ENCODE measurements around the gene TMEM63C.

The TMEM63C gene

DNA sequence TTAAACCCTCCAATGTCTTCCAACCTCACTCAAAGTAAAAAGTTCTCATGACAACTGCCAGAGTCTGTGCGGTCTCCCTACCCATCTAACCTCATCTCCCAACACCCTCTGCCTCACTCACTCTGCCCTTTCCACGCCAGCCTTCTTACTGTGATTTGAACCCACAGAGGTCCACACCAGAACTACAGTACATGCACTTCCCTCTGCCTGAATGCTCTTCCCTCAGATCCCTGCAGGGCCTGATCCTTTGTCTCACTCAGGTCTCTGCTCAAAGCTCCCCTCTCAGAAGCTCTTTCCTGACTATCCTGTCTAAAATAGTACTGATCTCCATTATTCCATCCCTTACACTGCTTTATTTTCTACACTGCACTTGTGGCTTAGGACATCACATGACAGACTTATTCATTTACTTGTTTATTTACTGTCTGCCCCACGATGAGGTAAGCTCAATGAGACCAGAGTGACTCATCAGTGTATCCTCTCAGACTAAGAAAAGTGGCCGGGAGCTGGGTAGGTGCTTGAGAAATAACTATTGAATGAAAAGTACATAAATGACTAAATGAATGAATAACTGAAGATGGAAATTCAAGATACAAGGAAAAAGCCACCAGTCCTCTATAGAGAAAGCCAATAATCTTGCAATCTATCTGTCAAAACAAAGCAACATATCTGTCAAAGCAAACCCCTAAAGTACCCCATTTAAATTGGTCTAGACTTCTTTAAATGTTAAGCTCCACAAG lies 122.0 kb downstream of the TMEM63C start:
- TF ChIP-seq, protein P1, sequence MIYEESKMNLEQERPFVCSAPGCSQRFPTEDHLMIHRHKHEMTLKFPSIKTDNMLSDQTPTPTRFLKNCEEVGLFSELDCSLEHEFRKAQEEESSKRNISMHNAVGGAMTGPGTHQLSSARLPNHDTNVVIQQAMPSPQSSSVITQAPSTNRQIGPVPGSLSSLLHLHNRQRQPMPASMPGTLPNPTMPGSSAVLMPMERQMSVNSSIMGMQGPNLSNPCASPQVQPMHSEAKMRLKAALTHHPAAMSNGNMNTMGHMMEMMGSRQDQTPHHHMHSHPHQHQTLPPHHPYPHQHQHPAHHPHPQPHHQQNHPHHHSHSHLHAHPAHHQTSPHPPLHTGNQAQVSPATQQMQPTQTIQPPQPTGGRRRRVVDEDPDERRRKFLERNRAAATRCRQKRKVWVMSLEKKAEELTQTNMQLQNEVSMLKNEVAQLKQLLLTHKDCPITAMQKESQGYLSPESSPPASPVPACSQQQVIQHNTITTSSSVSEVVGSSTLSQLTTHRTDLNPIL (CRISPR knock-in tag; IDR thresholded peaks at IDR 0.05; ENCODE audit: low read depth), result peak; percentile 70; the same call in 1 of the 2 replicates
- TF ChIP-seq ZNF70 (CRISPR knock-in tag; IDR thresholded peaks at IDR 0.05) (no peak), TCF4 (CRISPR knock-in tag; IDR thresholded peaks at IDR 0.05; ENCODE audit: borderline replicate concordance) (no peak), ZNF8 (CRISPR knock-in tag; IDR thresholded peaks at IDR 0.05) (no peak), ISL1 (CRISPR knock-in tag; IDR thresholded peaks at IDR 0.05) (peak; percentile 68)
- peak; percentile 92 for ATAC-seq

DNA sequence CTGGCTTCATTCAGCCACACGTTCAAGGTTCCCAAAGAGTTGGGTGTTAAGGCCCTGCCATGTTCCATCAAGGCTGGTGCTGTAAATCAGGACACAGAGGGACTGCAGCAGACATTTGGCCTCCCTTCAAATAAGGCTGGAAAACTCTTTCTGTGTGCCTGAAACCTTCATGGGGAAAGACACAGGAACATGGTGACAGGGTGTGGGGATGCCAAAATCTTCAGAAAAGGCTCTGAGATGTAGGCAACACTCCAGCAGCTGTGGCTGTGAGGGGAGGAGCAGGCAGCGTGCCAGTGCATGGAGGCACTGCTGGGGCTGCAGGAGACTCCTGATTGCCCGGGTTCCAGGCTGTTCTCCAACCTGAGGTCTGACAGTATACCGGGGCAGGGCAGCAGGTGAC lies 124.1 kb downstream of the TMEM63C start:
- ATAC-seq, result no peak
- no peak for TF ChIP-seq SNAI2 (CRISPR knock-in tag; IDR thresholded peaks at IDR 0.05)

DNA sequence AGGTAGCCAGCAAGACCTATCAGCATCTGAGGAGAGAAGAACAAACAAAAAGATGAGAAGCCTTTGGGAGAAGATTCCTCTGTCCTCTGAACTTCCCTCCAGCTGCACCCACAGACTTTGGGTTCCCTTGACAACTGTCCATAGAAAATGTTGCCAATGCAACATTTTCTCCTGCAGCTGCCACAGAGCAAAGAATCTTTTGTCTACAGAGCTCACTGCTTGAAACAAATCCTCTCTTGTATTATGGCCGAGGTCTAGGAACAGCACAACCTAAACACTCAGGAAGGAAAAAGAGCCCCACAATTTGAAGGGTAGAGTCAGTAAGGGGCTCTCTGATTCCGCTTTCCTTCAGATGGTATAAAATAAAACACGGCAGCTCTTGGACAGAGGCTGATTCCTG lies 124.8 kb downstream of the TMEM63C start:
- TF ChIP-seq CSDC2 (CRISPR knock-in tag; IDR thresholded peaks at IDR 0.05) (no peak), TOX (CRISPR knock-in tag; IDR thresholded peaks at IDR 0.05; ENCODE audit: borderline replicate concordance) (no peak), ARNTL (CRISPR knock-in tag; IDR thresholded peaks at IDR 0.05; ENCODE audit: borderline replicate concordance, low read depth) (no peak)
- TF ChIP-seq, protein P1 (CRISPR knock-in tag; IDR thresholded peaks at IDR 0.05; ENCODE audit: low read depth), result no peak
- no peak; the same call in 2 of the 3 replicates for ATAC-seq

DNA sequence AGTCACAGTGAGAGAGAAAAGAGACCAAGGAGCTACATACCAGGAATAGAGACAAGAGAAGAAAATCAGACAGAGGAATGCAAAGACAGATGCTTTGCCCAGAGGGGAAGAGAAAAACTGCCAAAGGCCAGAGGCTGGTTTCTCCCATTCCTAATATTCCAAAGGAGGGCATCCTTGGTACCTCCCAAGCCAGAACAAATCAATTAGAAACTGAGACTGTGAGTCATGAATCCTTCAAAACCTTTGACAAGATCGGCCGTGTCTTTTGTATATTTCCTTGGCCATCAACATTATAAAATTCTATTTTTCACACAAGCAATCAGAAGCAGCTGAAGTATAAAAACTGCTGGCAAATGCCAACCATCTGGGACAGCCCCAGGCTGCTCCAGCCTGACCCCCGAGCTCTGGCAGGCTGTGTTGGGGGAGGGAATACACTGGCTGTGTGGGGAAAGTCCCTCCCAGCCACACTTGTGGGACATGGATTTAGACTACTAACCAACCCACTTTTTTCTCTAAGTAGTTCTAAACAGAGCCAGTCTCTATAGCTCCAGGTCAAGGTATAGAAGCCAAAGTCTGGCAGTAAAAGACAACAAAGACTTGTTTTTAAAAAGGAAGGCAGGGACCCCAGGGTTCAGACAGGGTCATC lies 125.4 kb downstream of the TMEM63C start:
- ATAC-seq, result peak; percentile 63
- TF ChIP-seq, protein P2, sequence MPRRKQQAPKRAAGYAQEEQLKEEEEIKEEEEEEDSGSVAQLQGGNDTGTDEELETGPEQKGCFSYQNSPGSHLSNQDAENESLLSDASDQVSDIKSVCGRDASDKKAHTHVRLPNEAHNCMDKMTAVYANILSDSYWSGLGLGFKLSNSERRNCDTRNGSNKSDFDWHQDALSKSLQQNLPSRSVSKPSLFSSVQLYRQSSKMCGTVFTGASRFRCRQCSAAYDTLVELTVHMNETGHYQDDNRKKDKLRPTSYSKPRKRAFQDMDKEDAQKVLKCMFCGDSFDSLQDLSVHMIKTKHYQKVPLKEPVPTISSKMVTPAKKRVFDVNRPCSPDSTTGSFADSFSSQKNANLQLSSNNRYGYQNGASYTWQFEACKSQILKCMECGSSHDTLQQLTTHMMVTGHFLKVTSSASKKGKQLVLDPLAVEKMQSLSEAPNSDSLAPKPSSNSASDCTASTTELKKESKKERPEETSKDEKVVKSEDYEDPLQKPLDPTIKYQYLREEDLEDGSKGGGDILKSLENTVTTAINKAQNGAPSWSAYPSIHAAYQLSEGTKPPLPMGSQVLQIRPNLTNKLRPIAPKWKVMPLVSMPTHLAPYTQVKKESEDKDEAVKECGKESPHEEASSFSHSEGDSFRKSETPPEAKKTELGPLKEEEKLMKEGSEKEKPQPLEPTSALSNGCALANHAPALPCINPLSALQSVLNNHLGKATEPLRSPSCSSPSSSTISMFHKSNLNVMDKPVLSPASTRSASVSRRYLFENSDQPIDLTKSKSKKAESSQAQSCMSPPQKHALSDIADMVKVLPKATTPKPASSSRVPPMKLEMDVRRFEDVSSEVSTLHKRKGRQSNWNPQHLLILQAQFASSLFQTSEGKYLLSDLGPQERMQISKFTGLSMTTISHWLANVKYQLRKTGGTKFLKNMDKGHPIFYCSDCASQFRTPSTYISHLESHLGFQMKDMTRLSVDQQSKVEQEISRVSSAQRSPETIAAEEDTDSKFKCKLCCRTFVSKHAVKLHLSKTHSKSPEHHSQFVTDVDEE (CRISPR knock-in tag; IDR thresholded peaks at IDR 0.05), result no peak
- TF ChIP-seq PPARA (CRISPR knock-in tag; IDR thresholded peaks at IDR 0.05; ENCODE audit: borderline replicate concordance), result no peak
- no peak for TF ChIP-seq ESRRG (CRISPR knock-in tag; IDR thresholded peaks at IDR 0.05)
- TF ChIP-seq ISL1 (CRISPR knock-in tag; IDR thresholded peaks at IDR 0.05), result no peak
- TF ChIP-seq, protein P3, sequence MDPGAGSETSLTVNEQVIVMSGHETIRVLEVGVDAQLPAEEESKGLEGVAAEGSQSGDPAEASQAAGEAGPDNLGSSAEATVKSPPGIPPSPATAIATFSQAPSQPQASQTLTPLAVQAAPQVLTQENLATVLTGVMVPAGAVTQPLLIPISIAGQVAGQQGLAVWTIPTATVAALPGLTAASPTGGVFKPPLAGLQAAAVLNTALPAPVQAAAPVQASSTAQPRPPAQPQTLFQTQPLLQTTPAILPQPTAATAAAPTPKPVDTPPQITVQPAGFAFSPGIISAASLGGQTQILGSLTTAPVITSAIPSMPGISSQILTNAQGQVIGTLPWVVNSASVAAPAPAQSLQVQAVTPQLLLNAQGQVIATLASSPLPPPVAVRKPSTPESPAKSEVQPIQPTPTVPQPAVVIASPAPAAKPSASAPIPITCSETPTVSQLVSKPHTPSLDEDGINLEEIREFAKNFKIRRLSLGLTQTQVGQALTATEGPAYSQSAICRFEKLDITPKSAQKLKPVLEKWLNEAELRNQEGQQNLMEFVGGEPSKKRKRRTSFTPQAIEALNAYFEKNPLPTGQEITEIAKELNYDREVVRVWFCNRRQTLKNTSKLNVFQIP (CRISPR knock-in tag; IDR thresholded peaks at IDR 0.05; ENCODE audit: borderline replicate concordance, low read depth), result no peak
- no peak for TF ChIP-seq CSDC2 (CRISPR knock-in tag; IDR thresholded peaks at IDR 0.05)
- TF ChIP-seq ZNF70 (CRISPR knock-in tag; IDR thresholded peaks at IDR 0.05), result no peak
- no peak for TF ChIP-seq GLIS3 (CRISPR knock-in tag; IDR thresholded peaks at IDR 0.05)
- no peak for TF ChIP-seq ZNF565 (CRISPR knock-in tag; conservative IDR thresholded peaks at IDR 0.05; ENCODE audit: low read depth)
